Inflammatory macrophage treated with lipopolysaccharide for 4 hours (primary cell): ENCODE results near the gene SYT17.

Source experiments
- DNase-seq: peaks from one replicate; pipeline ENCODE4 v3.0.0-alpha.2; 2020

The SYT17 gene

GRCh38 chr16:19139436-19140091 lies 28.5 kb upstream of the SYT17 start:
- no peak for DNase-seq

GRCh38 chr16:19140396-19140795 lies 27.6 kb upstream of the SYT17 start:
- no peak for DNase-seq

- DNase-seq, result no peak
Observed at GRCh38 chr16:19142939-19143598, 25.0 kb upstream of the SYT17 start.

GRCh38 chr16:19143599-19143956 lies 24.5 kb upstream of the SYT17 start:
- no peak for DNase-seq

GRCh38 chr16:19145010-19145409 lies 23.0 kb upstream of the SYT17 start:
- no peak for DNase-seq

GRCh38 chr16:19147126-19147525 lies 20.9 kb upstream of the SYT17 start:
- DNase-seq, result no peak

GRCh38 chr16:19147627-19148026 lies 20.4 kb upstream of the SYT17 start:
- no peak for DNase-seq

GRCh38 chr16:19148189-19148588 lies 19.9 kb upstream of the SYT17 start:
- DNase-seq, result no peak

GRCh38 chr16:19151310-19151709 lies 16.7 kb upstream of the SYT17 start:
- no peak for DNase-seq

GRCh38 chr16:19152042-19152441 lies 16.0 kb upstream of the SYT17 start:
- no peak for DNase-seq

- DNase-seq, result no peak
Observed at GRCh38 chr16:19153876-19154275, 14.2 kb upstream of the SYT17 start.

GRCh38 chr16:19162085-19162484 lies 6.0 kb upstream of the SYT17 start:
- no peak for DNase-seq

- no peak for DNase-seq
Observed at GRCh38 chr16:19163215-19163614, 4.8 kb upstream of the SYT17 start.

- no peak for DNase-seq
Observed at GRCh38 chr16:19164285-19164684, 3.8 kb upstream of the SYT17 start.

GRCh38 chr16:19165101-19165500 lies 2.9 kb upstream of the SYT17 start:
- no peak for DNase-seq

- no peak for DNase-seq
Observed at GRCh38 chr16:19166500-19166899, 1.5 kb upstream of the SYT17 start.

GRCh38 chr16:19168371-19169081 lies 486 bp downstream of the SYT17 start:
- peak; percentile 19 for DNase-seq

- no peak for DNase-seq
Observed at GRCh38 chr16:19169082-19169639, 1.1 kb downstream of the SYT17 start.

- DNase-seq, result no peak
Observed at GRCh38 chr16:19170043-19170655, 2.1 kb downstream of the SYT17 start.

GRCh38 chr16:19172098-19172780 lies 4.2 kb downstream of the SYT17 start:
- DNase-seq, result no peak

- no peak for DNase-seq
Observed at GRCh38 chr16:19173059-19173458, 5.0 kb downstream of the SYT17 start.

- no peak for DNase-seq
Observed at GRCh38 chr16:19173649-19174383, 5.8 kb downstream of the SYT17 start.
